PC-3 (cell line): ENCODE measurements around the gene ITGA1. TPM values are rescaled to one million over a fixed set of nuclear protein-coding genes. Genes with fewer than 3 reads are reported as not detected.

Experiments used
- ATAC-seq: fragments of 200-7000 bp; cut with Tn5 transposase; 2 replicates; pipeline ENCODE4 v1.9.1; 2020; ENCODE audit warnings: mild to moderate bottlenecking, moderate library complexity
- BruUV-seq: library from RNA; stranded (reverse); fragments of 400-500 nt; replicated peaks from 2 replicates; lab custom pipeline; 2021; lab: Mats Ljungman, UMichigan
- CTCF ChIA-PET: fragments of 300-600 bp; sonication (Branson Sonifier 250); formaldehyde crosslinking; loops from one replicate; lab custom pipeline; 2022; ENCODE audit warnings: antibody characterized with exemption; lab: Charles Lee
- POLR2A ChIA-PET: fragments of 300-600 bp; sonication (Branson Sonifier 250); formaldehyde crosslinking; loops from one replicate; lab custom pipeline; 2022; ENCODE audit warnings: antibody characterized with exemption; ENCODE audit not compliant: unreplicated experiment; lab: Charles Lee
- DNase-seq: peaks from one replicate; pipeline ENCODE4 v3.0.0-alpha.2; 2015
- H2AFZ ChIP-seq: fragments of 300-600 bp; sonication (generic); 2 replicates; pipeline ENCODE4 v1.6.0; 2016; ENCODE audit warnings: antibody characterized with exemption, low read length
- H3F3A ChIP-seq: fragments of 300-600 bp; sonication (generic); one replicate; pipeline ENCODE4 v1.6.0; 2017; ENCODE audit warnings: antibody characterized with exemption, low read length, control low read depth, mild to moderate bottlenecking; ENCODE audit not compliant: unreplicated experiment
- H3K27ac ChIP-seq: fragments of 300-600 bp; sonication (generic); 2 replicates; pipeline ENCODE4 v1.5.1; 2016; ENCODE audit warnings: mild to moderate bottlenecking, low read length
- H3K27me3 ChIP-seq: fragments of 300-600 bp; sonication (generic); 2 replicates; pipeline ENCODE4 v1.6.1; 2016; ENCODE audit warnings: low read length, mixed read lengths
- H3K36me3 ChIP-seq: fragments of 300-600 bp; sonication (generic); 2 replicates; pipeline ENCODE4 v1.6.1; 2016; ENCODE audit warnings: low read depth, mixed run types, low read length, mixed read lengths
- H3K4me1 ChIP-seq: fragments of 300-600 bp; sonication (generic); 2 replicates; pipeline ENCODE4 v1.5.1; 2016; ENCODE audit warnings: low read length; ENCODE audit not compliant: insufficient read depth
- H3K4me2 ChIP-seq: fragments of 300-600 bp; sonication (generic); 2 replicates; pipeline ENCODE4 v1.6.0; 2016; ENCODE audit warnings: low read length
- H3K4me3 ChIP-seq: fragments of 300-600 bp; sonication (generic); 2 replicates; pipeline ENCODE4 v1.5.1; 2016; ENCODE audit warnings: mild to moderate bottlenecking, low read length, mixed read lengths
- H3K79me2 ChIP-seq: fragments of 300-600 bp; sonication (generic); 2 replicates; pipeline ENCODE4 v1.6.1; 2017; ENCODE audit warnings: low read length, mixed read lengths
- H3K9ac ChIP-seq: fragments of 300-600 bp; sonication (generic); 2 replicates; pipeline ENCODE4 v1.6.0; 2016; ENCODE audit warnings: mild to moderate bottlenecking, low read length
- H3K9me2 ChIP-seq: fragments of 300-600 bp; sonication (generic); replicated peaks from 2 replicates; pipeline ENCODE4 v1.6.1; 2016; ENCODE audit warnings: mixed run types, low read length, mixed read lengths
- H3K9me3 ChIP-seq: fragments of 300-600 bp; sonication (generic); 2 replicates; pipeline ENCODE4 v1.6.1; 2016; ENCODE audit warnings: low read length, mixed read lengths
- H4K20me1 ChIP-seq: fragments of 300-600 bp; sonication (generic); 2 replicates; pipeline ENCODE4 v1.6.1; 2016; ENCODE audit warnings: low read length, mixed read lengths
- CTCF ChIP-seq: fragments of 300-600 bp; sonication (generic); conservative IDR thresholded peaks from 2 replicates; pipeline ENCODE4 v1.5.1; 2017; ENCODE audit warnings: antibody characterized with exemption, low read depth, mild to moderate bottlenecking, low read length
- EZH2 ChIP-seq: fragments of 300-600 bp; sonication (generic); IDR thresholded peaks from one replicate; pipeline ENCODE4 v1.6.1; 2017; ENCODE audit warnings: antibody characterized with exemption, mild to moderate bottlenecking, low read length; ENCODE audit not compliant: unreplicated experiment
- EZH2phosphoT487 ChIP-seq: fragments of 300-600 bp; sonication (generic); IDR thresholded peaks from 2 replicates; pipeline ENCODE4 v1.6.1; 2018; ENCODE audit warnings: mild to moderate bottlenecking, antibody characterized with exemption, low read length, borderline replicate concordance
- intact Hi-C: fragments of 100-400 bp; cut with micrococcal nuclease; formaldehyde crosslinking; loops from 2 replicates; pipeline ENCODE4 v1.9.0; 2023
- total RNA-seq: library from RNA; depleted of rRNA; stranded (reverse); fragments of >200 nt; gene quantifications from 2 replicates; pipeline ENCODE4 v1.2.3, GENCODE V29; 2014

Gene ITGA1
- total RNA-seq, 1 experiment from 2014 or later, result 4.7 TPM

- intact Hi-C loops, result no loop called here
- Histone ChIP-seq H2AFZ (no peak overlapping the region), H4K20me1 (no peaks in the 10 kb centered on the region), H3K4me1 (no peaks in the 10 kb centered on the region), H3K4me2 (no peak overlapping the region), H3K9me3 (no peaks in the 10 kb centered on the region), H3K27me3 (no peaks in the 10 kb centered on the region), H3K4me3 (no peak overlapping the region), H3K79me2 (no peaks in the 10 kb centered on the region), H3K36me3 (no peaks in the 10 kb centered on the region), H3K9me2 (no peaks in the 10 kb centered on the region), H3F3A (no peaks in the 10 kb centered on the region), H3K9ac (no peak overlapping the region), H3K27ac (no peak overlapping the region)
- no TSS peak for BruUV-seq
- ATAC-seq (no peak), DNase-seq (no peak)
- POLR2A ChIA-PET, result no interaction called here
- TF ChIP-seq CTCF (no peak), EZH2phosphoT487 (no peak)
- CTCF ChIA-PET, result no interaction called here
These were observed 47.7 kb upstream of the ITGA1 start for GRCh38 chr5:52740007-52740406.

- H3K4me2 ChIP-seq, result no peak overlapping the region
- CTCF ChIA-PET, result no interaction called here
- TF ChIP-seq EZH2 (no peak), EZH2phosphoT487 (no peak), CTCF (no peak)
These were observed 44.7 kb upstream of the ITGA1 start for GRCh38 chr5:52743012-52743411.

GRCh38 chr5:52743529-52743928 is 44.2 kb upstream of the ITGA1 start:
- no TSS peak for BruUV-seq
- H3K27ac ChIP-seq, result no peak overlapping the region
- no peaks in the 10 kb centered on the region for H3K36me3 ChIP-seq
- no peak overlapping the region for H3K4me2 ChIP-seq
- no peaks in the 10 kb centered on the region for H3K4me1 ChIP-seq
- H3K4me3 ChIP-seq, result no peak overlapping the region
- no peak for ATAC-seq
- H3K9me3 ChIP-seq, result no peaks in the 10 kb centered on the region
- no peaks in the 10 kb centered on the region for H3K79me2 ChIP-seq
- ChIA-PET CTCF (no interaction called here), POLR2A (interaction anchor here (0.7 kb wide), 1 partner anchor 1321 kb away, joined by 3 read pairs; no protein-coding TSS in a partner anchor)
- no peak overlapping the region for H2AFZ ChIP-seq
- H3F3A ChIP-seq, result no peaks in the 10 kb centered on the region
- no peaks in the 10 kb centered on the region for H3K9me2 ChIP-seq
- H4K20me1 ChIP-seq, result no peaks in the 10 kb centered on the region
- H3K27me3 ChIP-seq, result no peaks in the 10 kb centered on the region
- intact Hi-C loops, result no loop called here
- H3K9ac ChIP-seq, result no peak overlapping the region
- no peak for DNase-seq
- TF ChIP-seq EZH2 (no peak), CTCF (no peak), EZH2phosphoT487 (no peak)

More at GRCh38 chr5:52743012-52743411, 44.7 kb upstream of the ITGA1 start:
- Histone ChIP-seq H3K27me3 (no peaks in the 10 kb centered on the region), H3K9ac (no peak overlapping the region), H3K4me1 (no peaks in the 10 kb centered on the region), H3K4me3 (no peak overlapping the region), H3K27ac (no peak overlapping the region), H3K79me2 (no peaks in the 10 kb centered on the region), H3K36me3 (no peaks in the 10 kb centered on the region), H4K20me1 (no peaks in the 10 kb centered on the region), H3K9me3 (no peaks in the 10 kb centered on the region), H2AFZ (no peak overlapping the region), H3K9me2 (no peaks in the 10 kb centered on the region), H3F3A (no peaks in the 10 kb centered on the region)
- intact Hi-C loops, result no loop called here
- no peak for DNase-seq
- no TSS peak for BruUV-seq
- ATAC-seq, result no peak
- POLR2A ChIA-PET, result no interaction called here
